Uterus (tissue), 2 donors: ENCODE data around the gene TNRC6C.

Experiments used
- POLR2A ChIP-seq, 2 donors: fragments of 450-650 bp; IDR thresholded peaks; one replicate each; pipeline ENCODE4 v1.6.1; 2016; ENCODE audit warnings: antibody characterized with exemption in 2 of 2, mild to moderate bottlenecking in 1 of 2, moderate library complexity in 1 of 2
- TF ChIP-seq, protein P1 (sequence below), 4 experiments: fragments of 200-600 bp in 2 of 4; fragments of 450-650 bp in 2 of 4; sonication (generic) in 2 of 4; IDR thresholded peaks; one replicate each; pipeline ENCODE4 v1.5.1; 2016 to 2019; ENCODE audit warnings: antibody characterized with exemption in 4 of 4, mild to moderate bottlenecking in 2 of 4, moderate library complexity in 1 of 4

- TF ChIP-seq, protein P1, sequence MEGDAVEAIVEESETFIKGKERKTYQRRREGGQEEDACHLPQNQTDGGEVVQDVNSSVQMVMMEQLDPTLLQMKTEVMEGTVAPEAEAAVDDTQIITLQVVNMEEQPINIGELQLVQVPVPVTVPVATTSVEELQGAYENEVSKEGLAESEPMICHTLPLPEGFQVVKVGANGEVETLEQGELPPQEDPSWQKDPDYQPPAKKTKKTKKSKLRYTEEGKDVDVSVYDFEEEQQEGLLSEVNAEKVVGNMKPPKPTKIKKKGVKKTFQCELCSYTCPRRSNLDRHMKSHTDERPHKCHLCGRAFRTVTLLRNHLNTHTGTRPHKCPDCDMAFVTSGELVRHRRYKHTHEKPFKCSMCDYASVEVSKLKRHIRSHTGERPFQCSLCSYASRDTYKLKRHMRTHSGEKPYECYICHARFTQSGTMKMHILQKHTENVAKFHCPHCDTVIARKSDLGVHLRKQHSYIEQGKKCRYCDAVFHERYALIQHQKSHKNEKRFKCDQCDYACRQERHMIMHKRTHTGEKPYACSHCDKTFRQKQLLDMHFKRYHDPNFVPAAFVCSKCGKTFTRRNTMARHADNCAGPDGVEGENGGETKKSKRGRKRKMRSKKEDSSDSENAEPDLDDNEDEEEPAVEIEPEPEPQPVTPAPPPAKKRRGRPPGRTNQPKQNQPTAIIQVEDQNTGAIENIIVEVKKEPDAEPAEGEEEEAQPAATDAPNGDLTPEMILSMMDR (IDR thresholded peaks at IDR 0.05): no peak
- no peak for TF ChIP-seq POLR2A (IDR thresholded peaks at IDR 0.05)
Observed at GRCh38 chr17:77948690-77949114, 9.8 kb upstream of the TNRC6C start.
